Gastroesophageal sphincter (tissue), 4 donors: ENCODE data around the gene PSMD2. TPM values are rescaled to one million over a fixed set of nuclear protein-coding genes. Genes with fewer than 3 reads are reported as not detected.

Experiments used
- ATAC-seq: fragments of 150-250 bp; one replicate; pipeline ENCODE4 v1.9.1; 2016; ENCODE audit warnings: mild to moderate bottlenecking, moderate library complexity
- H3K27ac ChIP-seq, 4 donors: fragments of 200-600 bp; sonication (generic) in 3 of 4; 1 replicate in 3 of 4; 2 replicates in 1 of 4; pipeline ENCODE4 v1.5.1; 2016 to 2019
- H3K27me3 ChIP-seq: fragments of 200-600 bp; sonication (generic); one replicate; pipeline ENCODE4 v1.5.1; 2019
- H3K36me3 ChIP-seq, 2 donors: fragments of 200-600 bp; sonication (generic); one replicate each; pipeline ENCODE4 v1.5.1; 2019; ENCODE audit warnings: control low read depth in 1 of 2
- H3K4me1 ChIP-seq, 3 donors: fragments of 200-600 bp; sonication (generic); 1 replicate in 2 of 3; 2 replicates in 1 of 3; pipeline ENCODE4 v1.5.1; 2016 to 2019; ENCODE audit warnings: control low read depth in 2 of 3
- H3K4me3 ChIP-seq, 2 donors: fragments of 200-600 bp; sonication (generic); one replicate each; pipeline ENCODE4 v1.5.1; 2019; ENCODE audit warnings: mild to moderate bottlenecking in 1 of 2, moderate library complexity in 1 of 2
- H3K9me3 ChIP-seq, 3 donors: fragments of 200-600 bp; sonication (generic); one replicate each; pipeline ENCODE4 v1.5.1; 2017 to 2019; ENCODE audit warnings: control low read depth in 2 of 3
- CTCF ChIP-seq, 4 experiments: fragments of 200-600 bp in 2 of 4; fragments of 450-650 bp in 2 of 4; sonication (generic) in 1 of 4; IDR thresholded peaks; one replicate each; pipeline ENCODE4 v1.5.1; 2017 to 2019; ENCODE audit warnings: antibody characterized with exemption in 4 of 4, mild to moderate bottlenecking in 2 of 4, moderate library complexity in 2 of 4
- EP300 ChIP-seq: sonication (generic); formaldehyde crosslinking; IDR thresholded peaks from one replicate; pipeline ENCODE4 v1.6.1; 2017; ENCODE audit warnings: antibody characterized with exemption, mild to moderate bottlenecking
- POLR2A ChIP-seq, 2 donors: fragments of 450-650 bp; IDR thresholded peaks; one replicate each; pipeline ENCODE4 v1.6.1; 2017; ENCODE audit warnings: antibody characterized with exemption in 2 of 2, mild to moderate bottlenecking in 2 of 2, moderate library complexity in 1 of 2
- POLR2AphosphoS5 ChIP-seq: sonication (generic); formaldehyde crosslinking; IDR thresholded peaks from one replicate; pipeline ENCODE4 v1.6.1; 2017; ENCODE audit warnings: antibody characterized with exemption
- WGBS, 2 donors: methylation state at CpG; one replicate each; pipeline ENCODE4 v1.1.5; 2018; ENCODE audit warnings: low coverage in 1 of 2; 5-methylcytosine and 5-hydroxymethylcytosine counted together
- total RNA-seq, 4 donors: library from RNA; depleted of rRNA; stranded (reverse); fragments of >200 nt; gene quantifications; one replicate each; pipeline ENCODE4 v1.1.0, GENCODE V29; 2016

PSMD2 gene
- total RNA-seq, 4 donors from 2014 or later, result 225 to 365 (median 273) TPM

- ATAC-seq, result no peak
- H3K27ac ChIP-seq, result no peak overlapping the region
- H3K4me3 ChIP-seq, result no peak overlapping the region
- H3K9me3 ChIP-seq, result no peaks in the 10 kb centered on the region
- TF ChIP-seq CTCF (IDR thresholded peaks at IDR 0.05) (no peak), POLR2A (IDR thresholded peaks at IDR 0.05) (no peak), POLR2AphosphoS5 (no peak), EP300 (no peak)
- H3K27me3 ChIP-seq, result peaks cover 75% of the 10 kb centered on the region
- H3K36me3 ChIP-seq, result no peaks in the 10 kb centered on the region
- peaks cover 0 to 8% (median 0%) of the 10 kb centered on the region in 3 donors for H3K4me1 ChIP-seq
- 45 to 50% methylated on average over 3 to 5 of the region's 12 CpGs for WGBS, 2 donors
Measured at GRCh38 chr3:184275381-184275701, 23.7 kb upstream of the PSMD2 start.

- H3K4me1 ChIP-seq, result peaks cover 0 to 8% (median 0%) of the 10 kb centered on the region in 3 donors
- H3K9me3 ChIP-seq, result no peaks in the 10 kb centered on the region
- peak within 1 kb of the TSS in 1 of 2 donors; percentile 24 for H3K4me3 ChIP-seq
- H3K27me3 ChIP-seq, result peaks cover 66% of the 10 kb centered on the region
- WGBS, 2 donors, result no CpG with 5 or more reads among the region's 65 CpGs
- H3K36me3 ChIP-seq, result no peaks in the 10 kb centered on the region
- no peak within 1 kb of the TSS for H3K27ac ChIP-seq
- TF ChIP-seq EP300 (no peak), POLR2AphosphoS5 (no peak), POLR2A (IDR thresholded peaks at IDR 0.05) (no peak), CTCF (IDR thresholded peaks at IDR 0.05) (no peak)
- no peak for ATAC-seq
Measured at GRCh38 chr3:184275961-184276910, 22.8 kb upstream of the PSMD2 start, which contains the start of gene ECE2. Gene ECE2 (plus strand): TSS chr3:184276022. CDS start chr3:184276154, 132 bp downstream.

DNA sequence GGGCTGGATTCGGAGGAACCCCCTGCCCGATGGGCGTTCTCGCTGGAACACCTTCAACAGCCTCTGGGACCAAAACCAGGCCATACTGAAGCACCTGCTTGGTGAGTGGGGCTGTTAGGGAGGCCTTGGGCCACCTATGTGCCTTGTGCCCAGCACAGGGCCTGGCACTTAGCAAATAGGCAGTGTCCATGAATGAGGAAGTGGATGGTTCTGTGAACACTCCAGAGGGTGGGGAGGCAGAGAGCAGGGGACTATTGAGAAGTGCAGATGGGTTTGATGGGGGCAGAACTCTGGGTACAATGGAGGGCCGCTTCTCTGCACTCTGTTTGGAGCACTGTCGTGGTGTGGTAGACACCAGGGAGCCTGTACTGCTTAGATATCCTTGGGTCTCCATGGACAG lies 21.7 kb upstream of the PSMD2 start:
- no peak for TF ChIP-seq EP300
- no peak for TF ChIP-seq CTCF (IDR thresholded peaks at IDR 0.05)
- no peak for ATAC-seq
- 100% methylated on average over 2 of the region's 6 CpGs; no CpG with 5 or more reads in 1 of the 2 donors for WGBS, 2 donors

DNA sequence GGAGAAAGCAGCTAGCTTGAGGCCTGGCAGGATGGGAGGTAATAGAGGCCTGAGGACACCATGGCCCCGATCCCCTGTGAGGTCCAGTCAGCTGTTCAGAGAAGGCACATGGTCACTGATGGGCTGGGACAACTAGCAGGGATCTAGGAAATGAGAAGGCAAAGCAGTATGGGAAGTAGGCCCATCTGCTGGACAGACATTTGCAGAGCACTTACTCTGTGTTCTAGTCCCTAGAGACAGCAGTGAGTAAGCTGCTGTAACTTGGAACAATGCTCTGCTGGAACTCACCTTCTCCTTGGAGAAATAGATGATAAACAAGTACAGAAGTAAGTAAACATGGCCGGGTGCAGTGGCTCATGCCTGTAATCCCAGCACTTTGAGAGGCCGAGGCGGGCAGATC lies 16.1 kb upstream of the PSMD2 start:
- TF ChIP-seq CTCF (IDR thresholded peaks at IDR 0.05) (no peak), POLR2A (IDR thresholded peaks at IDR 0.05) (no peak), POLR2AphosphoS5 (no peak), EP300 (no peak)
- H3K4me3 ChIP-seq, result no peak overlapping the region
- no peak for ATAC-seq
- no peaks in the 10 kb centered on the region for H3K9me3 ChIP-seq
- peaks cover 23% of the 10 kb centered on the region for H3K27me3 ChIP-seq
- WGBS, 2 donors, result 81 to 92% methylated on average over 2 to 3 of the region's 4 CpGs
- H3K4me1 ChIP-seq, result no peaks in the 10 kb centered on the region
- H3K36me3 ChIP-seq, result no peaks in the 10 kb centered on the region
- H3K27ac ChIP-seq, result no peak overlapping the region

More for the DNA sequence above, 21.7 kb upstream of the PSMD2 start:
- H3K4me1 ChIP-seq, result peaks cover 0 to 8% (median 0%) of the 10 kb centered on the region in 3 donors
- no peak overlapping the region for H3K27ac ChIP-seq
- no peak overlapping the region for H3K4me3 ChIP-seq
- no peaks in the 10 kb centered on the region for H3K9me3 ChIP-seq
- H3K36me3 ChIP-seq, result no peaks in the 10 kb centered on the region
- peaks cover 58% of the 10 kb centered on the region for H3K27me3 ChIP-seq

DNA sequence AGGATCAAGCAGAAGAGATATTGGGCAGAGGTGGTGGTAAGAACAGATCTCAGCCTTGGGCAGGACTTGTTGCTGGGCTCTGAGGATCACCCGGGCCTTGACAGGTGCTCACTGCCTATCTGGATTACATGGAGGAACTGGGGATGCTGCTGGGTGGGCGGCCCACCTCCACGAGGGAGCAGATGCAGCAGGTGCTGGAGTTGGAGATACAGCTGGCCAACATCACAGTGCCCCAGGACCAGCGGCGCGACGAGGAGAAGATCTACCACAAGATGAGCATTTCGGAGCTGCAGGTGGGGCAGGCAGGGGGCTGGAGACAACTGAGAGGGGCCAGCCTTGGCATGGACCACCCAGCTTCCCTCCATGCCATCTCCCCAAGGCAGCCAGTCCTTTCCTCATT lies 15.4 kb upstream of the PSMD2 start:
- no peak for ATAC-seq
- TF ChIP-seq EP300 (no peak), POLR2A (IDR thresholded peaks at IDR 0.05) (no peak), CTCF (IDR thresholded peaks at IDR 0.05) (no peak), POLR2AphosphoS5 (no peak)
- Histone ChIP-seq H3K27me3 (peaks cover 24% of the 10 kb centered on the region), H3K4me3 (no peak overlapping the region), H3K27ac (no peak overlapping the region), H3K9me3 (no peaks in the 10 kb centered on the region), H3K4me1 (no peaks in the 10 kb centered on the region), H3K36me3 (no peaks in the 10 kb centered on the region)
- 50 to 100% methylated on average over 1 of the region's 8 CpGs for WGBS, 2 donors
